GM19328 (cell line): ENCODE measurements around the gene RAB10.
"Not testable (repeated sequence)": the region's sequence is repeated elsewhere in the genome, so short reads cannot be mapped to it uniquely, and the experiment has no call there.

Source experiments
- ATAC-seq: cut with Tn5 transposase; IDR thresholded peaks from one replicate; pipeline ENCODE4 v1.9.1; 2021; ENCODE audit warnings: mild to moderate bottlenecking, moderate library complexity; ENCODE audit not compliant: unreplicated experiment

RAB10 gene

GRCh38 chr2:26016012-26016705 is 17.7 kb upstream of the RAB10 start:
- ATAC-seq: no peak

GRCh38 chr2:26016706-26017045 is 17.2 kb upstream of the RAB10 start:
- not testable (repeated sequence) for ATAC-seq

- ATAC-seq: no peak
Measured at GRCh38 chr2:26017464-26018183, 16.3 kb upstream of the RAB10 start.

GRCh38 chr2:26018184-26019055 is 15.5 kb upstream of the RAB10 start:
- ATAC-seq: no peak

- no peak for ATAC-seq
Measured at GRCh38 chr2:26020231-26020640, 13.6 kb upstream of the RAB10 start.

- no peak for ATAC-seq
Measured at GRCh38 chr2:26024260-26024659, 9.6 kb upstream of the RAB10 start.

GRCh38 chr2:26025509-26025908 is 8.4 kb upstream of the RAB10 start:
- ATAC-seq: no peak

GRCh38 chr2:26028083-26028482 is 5.8 kb upstream of the RAB10 start:
- not testable (repeated sequence) for ATAC-seq

- not testable (repeated sequence) for ATAC-seq
Measured at GRCh38 chr2:26032586-26033269, 1.2 kb upstream of the RAB10 start.

- peak; percentile 23 for ATAC-seq
Measured at GRCh38 chr2:26033270-26033817, 540 bp upstream of the RAB10 start.

- no peak for ATAC-seq
Measured at GRCh38 chr2:26034637-26034992, 731 bp downstream of the RAB10 start.

GRCh38 chr2:26035090-26035743 is 1.3 kb downstream of the RAB10 start:
- no peak for ATAC-seq

- no peak for ATAC-seq
Measured at GRCh38 chr2:26039603-26040323, 5.9 kb downstream of the RAB10 start.

GRCh38 chr2:26043109-26043508 is 9.2 kb downstream of the RAB10 start:
- no peak for ATAC-seq

GRCh38 chr2:26043862-26044696 is 10.2 kb downstream of the RAB10 start:
- no peak for ATAC-seq

- no peak for ATAC-seq
Measured at GRCh38 chr2:26048791-26049190, 14.9 kb downstream of the RAB10 start.

- ATAC-seq: no peak
Measured at GRCh38 chr2:26049641-26050040, 15.8 kb downstream of the RAB10 start.

- no peak for ATAC-seq
Measured at GRCh38 chr2:26052740-26053139, 18.9 kb downstream of the RAB10 start.
